GM10847 (cell line): ENCODE data around the gene TNFRSF1B.

ENCODE experiments used
- POLR2A ChIP-seq: IDR thresholded peaks from 2 replicates; pipeline ENCODE4 v1.6.1; 2011; ENCODE audit not compliant: insufficient read length; ENCODE audit errors: extremely low read depth

The TNFRSF1B gene

DNA sequence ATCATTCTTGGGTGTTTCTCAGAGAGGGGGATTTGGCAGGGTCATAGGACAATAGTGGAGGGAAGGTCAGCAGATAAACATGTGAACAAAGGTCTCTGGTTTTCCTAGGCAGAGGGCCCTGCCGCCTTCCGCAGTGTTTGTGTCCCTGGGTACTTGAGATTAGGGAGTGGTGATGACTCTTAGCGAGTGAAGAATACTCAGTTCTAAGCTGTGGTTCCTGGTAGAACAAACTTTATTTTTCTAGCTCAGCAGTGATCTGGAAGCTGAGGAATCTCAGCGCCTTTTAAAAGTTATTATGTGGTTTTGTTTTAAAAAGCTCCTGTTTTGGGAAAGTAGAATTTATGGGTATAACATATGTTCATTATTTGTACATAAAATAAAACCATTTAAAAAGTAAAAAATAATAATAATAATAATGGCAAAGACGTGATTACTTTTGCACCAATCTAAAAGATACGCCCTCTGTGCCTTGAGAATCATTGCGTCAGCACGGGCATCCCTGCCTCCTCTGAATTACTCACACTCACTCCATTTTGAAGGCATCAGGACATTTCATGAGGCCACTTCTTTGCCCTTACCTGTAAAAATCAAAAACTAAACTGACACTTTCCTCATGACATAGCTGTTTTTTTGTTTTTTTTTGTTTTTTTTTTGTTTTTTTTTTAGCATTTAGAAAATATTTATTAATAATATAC is 29.7 kb upstream of the TNFRSF1B start:
- no peak for TF ChIP-seq POLR2A

GRCh38 chr1:12138196-12139168 is 28.3 kb upstream of the TNFRSF1B start:
- TF ChIP-seq POLR2A = no peak

DNA sequence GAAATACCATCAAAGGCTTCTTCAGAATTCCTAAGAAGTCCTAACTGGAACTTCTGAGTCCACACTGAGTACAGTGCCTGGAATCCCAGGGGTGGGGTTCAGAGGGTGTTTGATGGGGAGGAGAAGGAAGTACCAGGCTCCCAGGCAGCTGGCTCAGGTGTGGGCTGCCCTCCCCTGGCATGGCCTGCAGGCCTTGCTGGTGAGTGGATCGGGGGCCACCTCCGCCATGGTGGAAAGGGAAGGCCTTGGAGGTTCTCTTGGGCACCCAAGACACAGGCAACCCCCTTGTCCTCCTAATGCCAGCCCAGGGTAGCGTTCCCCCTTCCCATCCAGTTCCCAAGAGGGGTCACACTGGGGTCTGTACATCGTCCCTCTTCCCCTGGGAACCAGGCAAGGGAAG is 26.8 kb upstream of the TNFRSF1B start:
- TF ChIP-seq POLR2A = no peak

DNA sequence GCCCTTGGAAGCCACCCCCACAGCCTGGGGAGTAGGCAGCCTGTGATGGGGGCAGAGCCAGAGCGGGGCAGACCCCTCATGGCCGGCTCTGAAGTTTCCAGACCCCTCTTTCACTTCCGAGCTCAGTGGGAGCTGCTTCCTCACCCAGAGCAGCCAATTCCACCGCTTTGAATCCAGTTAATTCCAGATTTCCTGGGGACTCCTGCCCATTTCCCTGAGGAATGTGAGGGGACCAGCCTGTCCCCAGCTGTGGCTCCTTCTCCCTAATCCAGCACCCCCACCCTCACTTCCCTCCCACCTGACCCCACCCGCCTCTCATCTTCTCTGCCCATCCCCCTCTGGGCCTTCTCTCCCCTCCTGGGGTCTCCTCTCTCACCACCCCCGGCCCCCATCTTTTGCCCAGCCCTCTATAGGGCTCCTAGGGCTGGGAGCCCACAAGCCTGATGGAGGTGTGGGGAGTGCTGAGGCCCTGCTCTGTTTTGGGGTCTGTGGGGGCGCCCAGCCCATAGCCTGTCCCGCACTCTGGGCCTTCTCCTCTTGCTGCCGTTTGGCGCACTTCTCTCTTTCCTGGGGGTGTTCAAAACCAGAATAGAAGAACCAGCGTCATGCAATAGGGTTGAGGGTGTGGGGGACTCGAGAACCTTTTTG is 26.2 kb upstream of the TNFRSF1B start:
- TF ChIP-seq POLR2A = no peak

DNA sequence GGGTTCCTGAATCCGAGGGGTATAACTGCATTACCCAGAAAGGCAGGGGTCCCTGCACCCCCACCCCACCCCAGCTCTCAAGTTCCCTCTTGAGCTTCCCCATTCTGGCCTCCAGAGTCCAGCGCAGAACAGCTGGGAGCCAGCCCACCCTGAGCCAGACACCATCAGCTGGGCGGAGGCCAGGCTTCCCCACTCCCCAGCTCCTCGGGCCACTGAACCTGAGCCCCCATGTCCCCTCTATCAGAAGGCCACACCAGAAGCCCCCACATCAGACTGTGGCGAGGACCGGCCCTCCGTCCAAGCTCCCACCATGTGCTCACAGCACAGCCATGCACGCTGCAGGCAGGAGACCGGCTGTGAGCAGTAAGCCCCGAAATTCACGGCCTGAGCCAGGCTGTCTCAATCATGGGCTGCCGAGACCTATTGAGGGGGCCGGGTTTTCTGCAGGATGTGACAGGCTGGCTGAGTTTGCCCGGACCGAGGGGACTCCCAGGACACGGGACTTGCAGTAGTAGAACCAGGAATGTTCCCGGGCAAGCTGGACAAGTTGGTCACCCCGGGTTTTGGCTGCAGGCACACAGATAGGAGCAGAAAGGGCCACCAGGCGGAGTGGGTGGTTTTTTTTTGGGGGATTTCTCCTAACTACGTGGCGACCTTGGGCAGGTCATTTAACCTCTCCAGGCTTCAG is 25.5 kb upstream of the TNFRSF1B start:
- no peak for TF ChIP-seq POLR2A

GRCh38 chr1:12142141-12142823 is 24.5 kb upstream of the TNFRSF1B start:
- TF ChIP-seq POLR2A = no peak

DNA sequence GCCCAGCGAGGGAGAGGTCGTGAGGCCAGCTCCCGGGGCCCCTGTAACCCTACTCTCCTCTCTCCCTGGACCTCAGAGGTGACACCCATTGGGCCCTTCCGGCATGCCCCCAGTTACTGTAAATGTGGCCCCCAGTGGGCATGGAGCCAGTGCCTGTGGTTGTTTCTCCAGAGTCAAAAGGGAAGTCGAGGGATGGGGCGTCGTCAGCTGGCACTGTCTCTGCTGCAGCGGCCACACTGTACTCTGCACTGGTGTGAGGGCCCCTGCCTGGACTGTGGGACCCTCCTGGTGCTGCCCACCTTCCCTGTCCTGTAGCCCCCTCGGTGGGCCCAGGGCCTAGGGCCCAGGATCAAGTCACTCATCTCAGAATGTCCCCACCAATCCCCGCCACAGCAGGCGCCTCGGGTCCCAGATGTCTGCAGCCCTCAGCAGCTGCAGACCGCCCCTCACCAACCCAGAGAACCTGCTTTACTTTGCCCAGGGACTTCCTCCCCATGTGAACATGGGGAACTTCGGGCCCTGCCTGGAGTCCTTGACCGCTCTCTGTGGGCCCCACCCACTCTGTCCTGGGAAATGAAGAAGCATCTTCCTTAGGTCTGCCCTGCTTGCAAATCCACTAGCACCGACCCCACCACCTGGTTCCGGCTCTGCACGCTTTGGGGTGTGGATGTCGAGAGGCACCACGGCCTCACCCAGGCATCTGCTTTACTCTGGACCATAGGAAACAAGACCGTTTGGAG is 23.7 kb upstream of the TNFRSF1B start:
- no peak for TF ChIP-seq POLR2A

GRCh38 chr1:12143631-12144155 is 23.1 kb upstream of the TNFRSF1B start:
- no peak for TF ChIP-seq POLR2A

- TF ChIP-seq POLR2A = no peak
Observed at GRCh38 chr1:12144236-12144635, 22.6 kb upstream of the TNFRSF1B start.

GRCh38 chr1:12144969-12145368 is 21.8 kb upstream of the TNFRSF1B start:
- TF ChIP-seq POLR2A = no peak

DNA sequence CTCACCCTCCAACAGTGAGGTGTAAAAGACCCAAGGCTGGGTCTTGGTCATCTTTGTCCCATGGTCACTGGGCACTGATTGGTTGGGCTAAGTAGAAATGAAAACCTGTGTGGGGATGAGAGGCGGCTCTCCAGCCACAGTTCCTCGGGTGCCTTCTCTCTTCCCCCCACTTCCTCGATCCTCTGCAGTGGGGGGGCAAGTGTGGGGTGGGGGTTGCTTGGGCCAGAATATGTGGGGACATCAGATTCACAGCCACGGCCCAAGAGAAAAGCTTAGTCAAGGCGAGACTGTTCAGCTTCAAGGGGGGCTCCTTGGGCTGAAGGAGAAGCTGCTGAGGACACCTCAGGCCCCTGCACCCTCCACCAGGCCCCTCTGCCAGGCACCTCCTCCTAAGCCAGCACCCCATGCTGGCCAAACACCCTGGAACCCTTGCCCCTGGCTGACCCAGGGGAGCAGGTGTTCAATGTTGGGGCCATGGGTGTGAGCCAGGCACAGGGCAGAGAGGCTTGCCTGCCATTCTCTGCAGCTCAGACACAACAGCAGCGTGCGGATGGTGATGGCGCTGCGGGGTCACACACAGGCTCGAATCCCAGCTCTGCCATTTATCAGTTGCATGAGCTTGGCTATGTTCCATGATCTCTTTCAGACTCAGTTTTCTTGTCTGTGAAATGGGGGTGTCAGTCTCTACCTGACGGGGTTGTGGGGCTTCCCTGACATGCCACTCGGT is 21.0 kb upstream of the TNFRSF1B start:
- TF ChIP-seq POLR2A = no peak

- no peak for TF ChIP-seq POLR2A
Observed at GRCh38 chr1:12146343-12147112, 20.3 kb upstream of the TNFRSF1B start.
